ENCODE measurements around the gene GABARAPL1. TPM values are rescaled to one million over a fixed set of nuclear protein-coding genes. Genes with fewer than 3 reads are reported as not detected.

GABARAPL1 gene
- total RNA-seq, 1 donor from 2014 or later: 74.7 TPM

DNA sequence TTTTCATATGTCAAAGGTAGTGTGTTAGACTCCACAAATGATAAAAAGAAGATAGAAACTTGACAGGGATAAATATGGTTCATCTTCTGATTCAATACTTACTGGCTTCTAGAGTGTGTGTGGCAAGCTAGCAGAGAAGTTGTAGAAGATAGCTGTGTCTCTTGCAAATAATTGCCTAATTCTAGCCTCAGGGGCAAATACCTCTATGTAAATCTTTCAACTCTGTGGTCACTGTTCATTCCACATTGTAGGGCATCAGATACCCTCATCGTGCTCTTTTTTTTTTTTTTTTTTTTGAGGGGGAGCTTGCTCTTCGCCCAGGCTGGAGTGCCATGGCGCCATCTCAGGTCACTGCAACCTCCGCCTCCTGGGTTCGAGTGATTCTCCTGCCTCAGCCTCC lies 42.5 kb upstream of the GABARAPL1 start:
- no peak overlapping the region for H3K27ac Mint-ChIP-seq (ENCODE audit: unreplicated experiment)
- no peaks in the 10 kb centered on the region for H3K36me3 Mint-ChIP-seq (ENCODE audit: unreplicated experiment)
- no peak overlapping the region for H3K4me3 Mint-ChIP-seq (ENCODE audit: unreplicated experiment)
- no peak for DNase-seq (ENCODE audit: extremely low spot score, unreplicated experiment)
- no peaks in the 10 kb centered on the region for H3K9me3 Mint-ChIP-seq (ENCODE audit: unreplicated experiment)
- peaks cover 7% of the 10 kb centered on the region for H3K27me3 Mint-ChIP-seq (ENCODE audit: unreplicated experiment)
- TF ChIP-seq, protein P1, sequence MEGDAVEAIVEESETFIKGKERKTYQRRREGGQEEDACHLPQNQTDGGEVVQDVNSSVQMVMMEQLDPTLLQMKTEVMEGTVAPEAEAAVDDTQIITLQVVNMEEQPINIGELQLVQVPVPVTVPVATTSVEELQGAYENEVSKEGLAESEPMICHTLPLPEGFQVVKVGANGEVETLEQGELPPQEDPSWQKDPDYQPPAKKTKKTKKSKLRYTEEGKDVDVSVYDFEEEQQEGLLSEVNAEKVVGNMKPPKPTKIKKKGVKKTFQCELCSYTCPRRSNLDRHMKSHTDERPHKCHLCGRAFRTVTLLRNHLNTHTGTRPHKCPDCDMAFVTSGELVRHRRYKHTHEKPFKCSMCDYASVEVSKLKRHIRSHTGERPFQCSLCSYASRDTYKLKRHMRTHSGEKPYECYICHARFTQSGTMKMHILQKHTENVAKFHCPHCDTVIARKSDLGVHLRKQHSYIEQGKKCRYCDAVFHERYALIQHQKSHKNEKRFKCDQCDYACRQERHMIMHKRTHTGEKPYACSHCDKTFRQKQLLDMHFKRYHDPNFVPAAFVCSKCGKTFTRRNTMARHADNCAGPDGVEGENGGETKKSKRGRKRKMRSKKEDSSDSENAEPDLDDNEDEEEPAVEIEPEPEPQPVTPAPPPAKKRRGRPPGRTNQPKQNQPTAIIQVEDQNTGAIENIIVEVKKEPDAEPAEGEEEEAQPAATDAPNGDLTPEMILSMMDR (IDR thresholded peaks at IDR 0.05): no peak
- peaks cover 1% of the 10 kb centered on the region for H3K4me1 Mint-ChIP-seq (ENCODE audit: unreplicated experiment)

DNA sequence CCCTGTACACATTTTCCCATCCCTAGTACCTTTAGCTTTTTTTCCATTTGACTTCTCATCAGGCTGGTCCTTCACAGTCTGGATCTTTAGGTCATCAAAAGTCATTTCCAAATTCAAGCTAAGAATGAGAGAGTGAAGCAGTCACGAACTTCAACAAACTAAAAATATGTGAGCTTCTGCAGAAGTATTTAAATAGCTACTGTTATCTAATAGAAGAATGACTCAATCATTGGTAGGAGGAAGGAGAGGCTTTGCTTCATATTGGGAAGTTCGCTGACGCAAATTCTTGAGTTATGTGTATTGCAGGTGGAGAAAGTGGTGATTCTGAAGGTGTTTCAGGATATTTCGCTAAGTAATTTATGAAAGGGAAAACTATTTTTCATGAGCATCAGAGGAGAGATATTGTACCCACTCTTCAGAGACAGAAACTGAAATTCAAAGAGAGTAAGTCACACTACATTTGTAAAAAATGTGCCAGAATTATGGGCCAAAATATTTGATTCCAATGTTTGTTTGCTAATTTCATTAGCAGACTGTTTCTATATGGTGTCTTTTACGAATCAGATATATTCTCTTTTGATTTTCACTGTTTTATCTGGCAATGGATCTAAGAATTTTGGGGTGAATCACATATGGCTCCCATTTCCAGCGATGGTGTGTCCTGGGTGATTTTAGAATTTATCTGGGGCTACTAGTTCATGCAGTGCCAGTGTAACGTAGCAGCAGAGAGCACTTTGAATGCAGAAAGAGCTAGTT lies 40.5 kb upstream of the GABARAPL1 start, which contains the start of gene OLR1:
OLR1 (minus strand) TSS at position 160 of the 756 bp plus-strand sequence; CDS start at position 105, 55 bp downstream.
- DNase-seq (ENCODE audit: extremely low spot score, unreplicated experiment): no peak
- TF ChIP-seq, protein P1 (IDR thresholded peaks at IDR 0.05): no peak
- Mint-ChIP-seq H3K36me3 (ENCODE audit: unreplicated experiment) (no peaks in the 10 kb centered on the region), H3K27ac (ENCODE audit: unreplicated experiment) (no peak within 1 kb of the TSS), H3K4me3 (ENCODE audit: unreplicated experiment) (no peak within 1 kb of the TSS), H3K4me1 (ENCODE audit: unreplicated experiment) (peaks cover 1% of the 10 kb centered on the region), H3K27me3 (ENCODE audit: unreplicated experiment) (peaks cover 16% of the 10 kb centered on the region), H3K9me3 (ENCODE audit: unreplicated experiment) (no peaks in the 10 kb centered on the region)

DNA sequence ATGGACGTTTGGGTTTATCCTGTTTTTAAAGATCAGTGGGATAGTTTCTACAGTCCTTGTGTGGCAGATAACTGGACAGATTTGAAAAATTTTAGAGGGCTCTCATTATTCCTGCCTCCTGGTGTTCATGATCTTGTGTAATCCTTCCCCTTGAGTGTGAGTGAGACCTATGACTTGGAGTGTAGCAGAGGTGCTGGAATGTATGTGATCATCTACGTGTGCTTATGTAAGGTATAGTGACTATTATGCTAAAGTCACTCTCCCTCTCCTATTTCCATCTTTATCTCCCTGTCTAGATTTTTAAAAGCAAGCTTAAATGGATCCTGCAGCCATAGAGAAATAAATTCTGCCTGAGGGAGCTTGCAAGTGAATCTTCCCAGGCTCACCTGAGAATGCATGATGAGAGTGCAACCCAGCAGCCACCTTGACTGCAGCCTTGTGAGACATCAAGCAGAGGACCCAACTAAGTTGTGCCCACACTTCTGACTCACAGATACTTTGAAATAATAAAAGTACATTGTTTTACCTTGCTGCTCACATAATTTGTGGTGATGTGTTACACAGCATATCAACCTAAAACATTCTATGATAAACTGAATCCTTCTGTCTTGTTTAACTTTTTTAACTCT lies 37.6 kb upstream of the GABARAPL1 start:
- Mint-ChIP-seq H3K27me3 (ENCODE audit: unreplicated experiment) (peaks cover 24% of the 10 kb centered on the region), H3K36me3 (ENCODE audit: unreplicated experiment) (no peaks in the 10 kb centered on the region), H3K4me1 (ENCODE audit: unreplicated experiment) (no peaks in the 10 kb centered on the region), H3K9me3 (ENCODE audit: unreplicated experiment) (no peaks in the 10 kb centered on the region), H3K4me3 (ENCODE audit: unreplicated experiment) (no peak overlapping the region), H3K27ac (ENCODE audit: unreplicated experiment) (no peak overlapping the region)
- DNase-seq (ENCODE audit: extremely low spot score, unreplicated experiment): no peak
- TF ChIP-seq, protein P1 (IDR thresholded peaks at IDR 0.05): no peak

DNA sequence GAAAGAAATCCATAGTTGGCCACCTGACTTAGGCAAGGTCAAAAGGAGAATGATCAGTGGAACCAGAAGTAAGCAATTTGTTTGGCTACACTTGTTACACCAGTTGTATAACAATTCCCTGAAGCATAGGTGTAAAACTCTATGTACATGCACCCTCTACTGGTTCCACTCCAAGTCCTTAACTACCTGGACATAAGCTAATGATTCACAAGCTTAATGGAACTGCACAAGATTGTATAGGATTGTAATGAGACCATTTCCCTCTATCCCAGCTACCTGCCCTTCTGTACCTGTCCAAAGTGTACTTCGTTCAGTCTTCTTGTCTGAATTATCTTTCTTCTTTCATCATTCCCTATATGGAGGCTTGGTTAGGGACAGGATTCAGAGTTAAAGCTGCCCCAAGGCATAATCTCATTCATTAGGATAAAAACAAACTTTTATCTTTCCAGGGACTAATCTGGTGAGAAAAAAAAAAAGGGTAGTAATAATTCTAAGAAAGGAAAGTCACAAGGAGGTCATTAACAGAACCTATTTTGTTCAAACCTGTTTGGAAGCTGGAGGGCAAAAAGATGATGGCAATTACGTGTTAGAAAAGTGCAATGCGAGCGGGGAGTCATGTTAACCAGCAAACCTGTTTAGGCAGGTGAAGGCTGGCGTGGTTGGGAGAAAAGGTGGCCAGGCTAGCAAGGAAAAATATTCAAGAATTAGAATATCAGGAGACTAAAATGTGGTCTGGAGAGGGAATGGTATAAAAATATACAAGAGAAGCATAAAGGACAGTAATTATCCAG lies 36.6 kb upstream of the GABARAPL1 start:
- Mint-ChIP-seq H3K27ac (ENCODE audit: unreplicated experiment) (no peak overlapping the region), H3K36me3 (ENCODE audit: unreplicated experiment) (no peaks in the 10 kb centered on the region), H3K9me3 (ENCODE audit: unreplicated experiment) (no peaks in the 10 kb centered on the region), H3K4me3 (ENCODE audit: unreplicated experiment) (no peak overlapping the region), H3K27me3 (ENCODE audit: unreplicated experiment) (peaks cover 24% of the 10 kb centered on the region), H3K4me1 (ENCODE audit: unreplicated experiment) (no peaks in the 10 kb centered on the region)
- TF ChIP-seq, protein P1 (IDR thresholded peaks at IDR 0.05): no peak
- DNase-seq (ENCODE audit: extremely low spot score, unreplicated experiment): no peak
